Measurements from ENCODE around the gene STARD7.

Gene STARD7

DNA sequence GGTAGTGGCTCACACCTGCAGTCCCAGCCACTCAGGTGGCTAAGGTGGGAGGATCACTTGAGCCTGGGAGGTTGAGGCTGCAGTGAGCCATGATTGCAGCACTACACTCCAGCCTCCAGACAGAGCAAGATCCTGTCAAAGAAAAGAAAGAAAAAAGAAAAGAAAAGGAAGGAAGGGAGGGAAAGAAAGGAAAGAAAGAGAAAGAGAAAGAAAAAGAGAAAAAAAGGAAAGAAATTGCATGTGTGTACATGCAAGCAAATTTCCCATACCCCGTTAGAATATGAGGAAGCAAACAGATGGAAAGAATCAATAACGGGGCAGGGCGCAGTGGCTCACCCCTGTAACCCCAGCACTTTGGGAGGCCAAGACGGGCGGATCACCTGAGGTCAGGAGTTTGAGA lies 39.3 kb upstream of the STARD7 start:
- Histone ChIP-seq H3K4me3 (ENCODE audit: severe bottlenecking) (no peak overlapping the region), H3K27me3 (ENCODE audit: insufficient read depth, poor library complexity, severe bottlenecking) (no peaks in the 10 kb centered on the region), H3K4me1 (ENCODE audit: insufficient read depth, poor library complexity, severe bottlenecking) (peaks cover under 1% of the 10 kb centered on the region), H3K27ac (ENCODE audit: poor library complexity, severe bottlenecking) (no peak overlapping the region), H3K36me3 (ENCODE audit: low read depth) (peaks cover 6% of the 10 kb centered on the region; the same call in 1 of the 2 replicates), H3K9me3 (ENCODE audit: severe bottlenecking) (no peaks in the 10 kb centered on the region)
- ATAC-seq (ENCODE audit: low read depth) (no peak), DNase-seq (ENCODE audit: low spot score) (no peak)
- TF ChIP-seq, protein P1, sequence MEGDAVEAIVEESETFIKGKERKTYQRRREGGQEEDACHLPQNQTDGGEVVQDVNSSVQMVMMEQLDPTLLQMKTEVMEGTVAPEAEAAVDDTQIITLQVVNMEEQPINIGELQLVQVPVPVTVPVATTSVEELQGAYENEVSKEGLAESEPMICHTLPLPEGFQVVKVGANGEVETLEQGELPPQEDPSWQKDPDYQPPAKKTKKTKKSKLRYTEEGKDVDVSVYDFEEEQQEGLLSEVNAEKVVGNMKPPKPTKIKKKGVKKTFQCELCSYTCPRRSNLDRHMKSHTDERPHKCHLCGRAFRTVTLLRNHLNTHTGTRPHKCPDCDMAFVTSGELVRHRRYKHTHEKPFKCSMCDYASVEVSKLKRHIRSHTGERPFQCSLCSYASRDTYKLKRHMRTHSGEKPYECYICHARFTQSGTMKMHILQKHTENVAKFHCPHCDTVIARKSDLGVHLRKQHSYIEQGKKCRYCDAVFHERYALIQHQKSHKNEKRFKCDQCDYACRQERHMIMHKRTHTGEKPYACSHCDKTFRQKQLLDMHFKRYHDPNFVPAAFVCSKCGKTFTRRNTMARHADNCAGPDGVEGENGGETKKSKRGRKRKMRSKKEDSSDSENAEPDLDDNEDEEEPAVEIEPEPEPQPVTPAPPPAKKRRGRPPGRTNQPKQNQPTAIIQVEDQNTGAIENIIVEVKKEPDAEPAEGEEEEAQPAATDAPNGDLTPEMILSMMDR (IDR thresholded peaks at IDR 0.05; ENCODE audit: poor library complexity, severe bottlenecking) = no peak

GRCh38 chr2:96247009-96247408 lies 38.4 kb upstream of the STARD7 start:
- Histone ChIP-seq H3K27ac (ENCODE audit: poor library complexity, severe bottlenecking) (no peak overlapping the region), H3K4me1 (ENCODE audit: insufficient read depth, poor library complexity, severe bottlenecking) (peaks cover 9% of the 10 kb centered on the region)
- ATAC-seq (ENCODE audit: low read depth) = no peak; the same call in 2 of the 3 replicates

GRCh38 chr2:96245609-96246390 lies 37.2 kb upstream of the STARD7 start:
- no peak for ATAC-seq (ENCODE audit: low read depth)
- TF ChIP-seq, protein P1 (IDR thresholded peaks at IDR 0.05; ENCODE audit: poor library complexity, severe bottlenecking) = no peak
- Histone ChIP-seq H3K36me3 (ENCODE audit: low read depth) (no peaks in the 10 kb centered on the region), H3K27me3 (ENCODE audit: insufficient read depth, poor library complexity, severe bottlenecking) (no peaks in the 10 kb centered on the region), H3K9me3 (ENCODE audit: severe bottlenecking) (no peaks in the 10 kb centered on the region), H3K27ac (ENCODE audit: poor library complexity, severe bottlenecking) (no peak overlapping the region), H3K4me1 (ENCODE audit: insufficient read depth, poor library complexity, severe bottlenecking) (peaks cover 19% of the 10 kb centered on the region), H3K4me3 (ENCODE audit: severe bottlenecking) (no peak overlapping the region)
- DNase-seq (ENCODE audit: low spot score) = no peak

More at GRCh38 chr2:96247009-96247408, 38.4 kb upstream of the STARD7 start:
- Histone ChIP-seq H3K27me3 (ENCODE audit: insufficient read depth, poor library complexity, severe bottlenecking) (no peaks in the 10 kb centered on the region), H3K36me3 (ENCODE audit: low read depth) (peaks cover under 1% of the 10 kb centered on the region; the same call in 1 of the 2 replicates), H3K9me3 (ENCODE audit: severe bottlenecking) (no peaks in the 10 kb centered on the region), H3K4me3 (ENCODE audit: severe bottlenecking) (no peak overlapping the region)
- TF ChIP-seq, protein P1 (IDR thresholded peaks at IDR 0.05; ENCODE audit: poor library complexity, severe bottlenecking) = no peak
- DNase-seq (ENCODE audit: low spot score) = no peak

DNA sequence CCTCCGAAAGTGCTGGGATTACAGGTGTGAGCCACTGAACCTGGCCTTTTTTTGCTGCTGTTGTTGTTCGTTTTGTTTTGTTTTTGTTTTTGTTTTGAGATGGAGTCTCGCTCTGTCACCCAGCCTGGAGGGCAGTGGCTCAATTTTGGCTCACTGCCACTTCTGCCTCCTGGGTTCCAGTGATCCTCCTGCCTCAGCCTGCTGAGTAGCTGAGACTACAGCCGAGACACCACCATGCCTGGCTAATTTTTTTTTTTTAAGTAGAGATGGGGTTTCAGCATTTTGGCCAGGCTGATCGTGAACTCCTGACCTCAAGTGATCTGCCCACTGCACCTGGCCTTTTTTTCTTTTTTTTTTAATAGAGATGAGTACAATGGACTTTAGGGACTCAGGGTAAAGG lies 35.2 kb upstream of the STARD7 start:
- Histone ChIP-seq H3K4me1 (ENCODE audit: insufficient read depth, poor library complexity, severe bottlenecking) (peaks cover 22% of the 10 kb centered on the region), H3K9me3 (ENCODE audit: severe bottlenecking) (no peaks in the 10 kb centered on the region), H3K27ac (ENCODE audit: poor library complexity, severe bottlenecking) (no peak overlapping the region), H3K36me3 (ENCODE audit: low read depth) (no peaks in the 10 kb centered on the region), H3K4me3 (ENCODE audit: severe bottlenecking) (no peak overlapping the region), H3K27me3 (ENCODE audit: insufficient read depth, poor library complexity, severe bottlenecking) (no peaks in the 10 kb centered on the region)
- DNase-seq (ENCODE audit: low spot score) (no peak), ATAC-seq (ENCODE audit: low read depth) (no peak)
- TF ChIP-seq, protein P1 (IDR thresholded peaks at IDR 0.05; ENCODE audit: poor library complexity, severe bottlenecking) = no peak
